HG02852 (cell line): ENCODE data around the gene TIAL1.
A peak's percentile ranks its signal among the peaks of the same experiment; 100 is the strongest.
"Not testable (repeated sequence)": the region's sequence is repeated elsewhere in the genome, so short reads cannot be mapped to it uniquely, and the experiment has no call there.

Experiments used
- ATAC-seq: cut with Tn5 transposase; IDR thresholded peaks from one replicate; pipeline ENCODE4 v1.9.1; 2021; ENCODE audit warnings: mild to moderate bottlenecking, moderate library complexity; ENCODE audit not compliant: unreplicated experiment

Gene TIAL1, protein sequence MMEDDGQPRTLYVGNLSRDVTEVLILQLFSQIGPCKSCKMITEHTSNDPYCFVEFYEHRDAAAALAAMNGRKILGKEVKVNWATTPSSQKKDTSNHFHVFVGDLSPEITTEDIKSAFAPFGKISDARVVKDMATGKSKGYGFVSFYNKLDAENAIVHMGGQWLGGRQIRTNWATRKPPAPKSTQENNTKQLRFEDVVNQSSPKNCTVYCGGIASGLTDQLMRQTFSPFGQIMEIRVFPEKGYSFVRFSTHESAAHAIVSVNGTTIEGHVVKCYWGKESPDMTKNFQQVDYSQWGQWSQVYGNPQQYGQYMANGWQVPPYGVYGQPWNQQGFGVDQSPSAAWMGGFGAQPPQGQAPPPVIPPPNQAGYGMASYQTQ

DNA sequence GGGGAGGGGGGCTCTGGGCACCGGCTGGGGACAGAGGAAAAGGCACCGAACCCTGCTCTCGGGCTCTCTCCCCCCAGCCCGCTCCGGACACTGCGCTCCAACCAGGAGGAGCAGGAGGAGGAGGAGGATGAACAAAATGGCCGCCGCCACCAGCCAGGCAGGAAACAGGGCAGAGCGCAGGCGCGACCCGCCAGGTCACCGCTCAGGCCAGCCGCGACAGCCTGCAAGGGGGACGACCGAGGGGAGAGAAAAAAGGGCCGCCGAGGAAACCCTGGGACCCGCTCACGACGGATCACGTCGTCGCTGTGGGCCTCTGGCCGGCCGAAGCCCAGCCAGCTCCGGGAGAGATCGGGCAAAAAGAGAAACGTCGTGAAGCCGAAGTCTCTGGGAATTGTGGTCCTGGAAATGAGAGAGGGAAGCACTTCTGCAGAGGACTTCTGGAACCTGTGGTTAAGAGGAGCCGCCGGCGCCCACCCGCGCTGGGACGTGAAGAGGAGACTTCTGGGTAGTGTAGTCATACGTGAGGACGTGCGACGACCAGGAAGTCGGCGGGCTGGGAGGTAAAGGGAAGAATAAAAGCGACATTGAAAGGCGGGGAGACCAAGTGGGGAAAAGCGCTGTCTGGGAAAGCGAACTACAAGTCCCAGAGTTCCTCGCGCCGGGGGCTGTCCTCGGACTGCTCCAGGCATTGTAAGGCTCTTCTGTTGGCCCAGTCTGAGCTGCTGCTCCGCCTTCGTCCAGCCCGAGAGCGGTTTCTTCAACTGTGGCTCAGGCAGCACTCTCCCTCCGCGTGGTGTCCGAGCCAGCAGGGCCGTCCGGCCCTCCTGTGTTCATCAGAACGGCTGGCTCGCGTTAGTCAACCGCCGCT, at the start of gene TIAL1:
TSS of gene TIAL1 (minus strand) at position 428 of the 868 bp plus-strand sequence. CDS start 499 bp downstream, outside the sequence.
- ATAC-seq: peak; percentile 83

- ATAC-seq: no peak
Observed at GRCh38 chr10:119644994-119645393, 48.2 kb upstream of the TIAL1 start.

DNA sequence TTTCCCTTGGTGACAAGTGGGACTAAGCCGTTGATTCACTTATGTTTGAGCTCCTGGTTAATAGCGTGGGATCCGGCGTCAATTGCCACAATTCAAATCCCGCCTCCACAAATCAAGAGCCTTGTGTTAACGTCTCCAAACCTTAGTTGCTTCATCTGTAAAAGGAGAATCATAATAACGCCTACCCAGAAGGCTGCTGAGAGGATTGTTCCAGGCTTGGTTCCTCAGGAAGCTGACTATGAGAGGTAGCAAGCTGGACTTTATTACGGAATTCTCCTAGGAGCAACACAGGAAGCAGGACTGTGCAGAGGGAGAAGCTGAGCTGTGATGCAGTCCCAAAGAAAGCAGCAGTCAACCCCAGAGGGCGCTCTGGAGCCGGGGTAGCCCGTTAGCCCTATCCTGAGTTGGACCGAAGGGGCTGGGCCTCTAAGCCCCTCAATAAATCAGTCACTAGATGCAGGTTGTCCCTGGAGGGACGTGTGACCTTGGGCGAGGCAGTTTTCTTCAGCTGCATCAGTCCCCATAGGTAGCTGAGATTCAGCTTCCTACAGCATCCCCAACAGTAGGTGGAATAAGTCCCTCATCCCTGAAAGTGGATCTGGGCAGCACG, 47.5 kb upstream of the TIAL1 start:
- ATAC-seq: no peak

DNA sequence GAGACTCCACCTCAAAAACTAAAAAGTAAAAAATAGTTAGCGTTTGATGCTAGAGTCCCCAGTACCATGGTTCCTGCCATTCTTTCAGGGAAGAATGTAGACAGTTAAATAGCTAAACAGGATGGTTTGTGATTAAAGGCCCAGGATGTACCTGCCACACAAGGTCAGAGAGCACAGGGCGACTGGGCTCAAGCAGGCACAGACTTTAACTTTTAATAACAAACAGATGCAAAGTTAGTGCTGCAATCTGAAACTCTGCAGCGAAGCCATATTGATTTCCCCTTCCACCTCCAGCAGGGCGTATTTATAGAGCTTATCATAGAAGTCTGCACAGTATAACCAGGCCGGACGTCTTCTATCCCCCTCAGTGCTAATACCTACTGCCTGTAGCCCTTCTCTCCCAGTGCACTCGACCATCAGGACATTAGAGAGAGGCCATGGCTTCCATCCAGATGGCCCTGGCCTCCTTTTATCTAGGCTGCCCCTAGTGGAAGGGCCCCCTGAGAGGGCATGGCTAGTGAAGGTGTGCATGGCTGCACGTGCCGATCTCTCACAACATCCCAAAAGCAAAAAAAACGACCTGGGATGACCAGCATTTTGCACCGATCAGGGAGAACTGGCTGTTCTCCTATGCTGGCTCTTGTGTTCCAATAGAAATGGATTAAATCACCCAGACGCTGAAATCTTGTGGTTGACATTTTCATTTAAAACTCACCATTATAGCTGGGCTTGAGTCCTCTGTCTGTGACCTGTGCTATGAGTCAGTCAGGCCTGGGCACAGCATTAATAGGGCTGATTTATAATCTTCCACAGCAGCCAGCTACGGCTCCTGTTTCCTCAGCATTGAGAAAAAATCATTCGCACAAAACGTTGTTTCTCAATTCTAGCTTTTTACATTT, 46.8 kb upstream of the TIAL1 start:
- no peak for ATAC-seq

- no peak for ATAC-seq
Observed at GRCh38 chr10:119642556-119643111, 45.9 kb upstream of the TIAL1 start.

GRCh38 chr10:119640875-119641526, 44.2 kb upstream of the TIAL1 start:
- ATAC-seq: no peak

DNA sequence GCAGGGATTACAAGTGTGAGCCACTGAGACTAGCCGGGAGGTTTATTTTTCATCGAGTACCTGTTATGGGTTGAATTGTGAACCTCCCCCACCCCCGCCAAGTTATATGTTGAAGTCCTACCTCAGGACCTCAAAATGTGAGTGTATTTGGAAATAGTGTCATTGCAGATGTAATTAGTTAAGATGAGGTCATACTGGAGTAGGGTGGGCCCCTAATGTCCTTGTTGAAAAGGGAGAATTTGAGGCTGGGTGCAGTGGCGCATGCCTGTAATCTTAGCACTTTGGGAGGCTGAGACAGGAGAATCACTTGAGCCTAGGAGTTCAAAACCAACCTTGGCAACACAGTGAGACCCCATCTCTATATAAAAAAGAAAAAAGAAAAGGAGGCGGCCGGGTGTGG, 43.6 kb upstream of the TIAL1 start:
- no peak for ATAC-seq

- no peak for ATAC-seq
Observed at GRCh38 chr10:119638982-119639381, 42.2 kb upstream of the TIAL1 start.

GRCh38 chr10:119637631-119638030, 40.9 kb upstream of the TIAL1 start:
- ATAC-seq: no peak

DNA sequence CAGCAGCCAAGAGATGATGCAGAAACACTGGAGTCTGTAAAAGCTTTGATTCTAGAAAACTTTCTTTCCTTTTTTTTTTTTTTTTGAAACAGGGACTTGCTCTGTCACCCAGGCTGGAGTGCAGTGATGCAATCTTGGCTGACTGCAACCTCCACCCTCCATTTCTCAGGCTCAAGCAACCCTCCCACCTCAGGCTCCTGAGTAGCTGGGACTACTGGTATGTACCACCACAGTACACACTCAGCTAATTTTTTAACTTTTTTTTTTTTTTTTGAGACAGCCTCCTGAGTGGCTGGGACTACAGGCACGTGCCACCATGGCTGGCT, 37.4 kb upstream of the TIAL1 start:
- ATAC-seq: no peak

- no peak for ATAC-seq
Observed at GRCh38 chr10:119633538-119634218, 36.9 kb upstream of the TIAL1 start.

DNA sequence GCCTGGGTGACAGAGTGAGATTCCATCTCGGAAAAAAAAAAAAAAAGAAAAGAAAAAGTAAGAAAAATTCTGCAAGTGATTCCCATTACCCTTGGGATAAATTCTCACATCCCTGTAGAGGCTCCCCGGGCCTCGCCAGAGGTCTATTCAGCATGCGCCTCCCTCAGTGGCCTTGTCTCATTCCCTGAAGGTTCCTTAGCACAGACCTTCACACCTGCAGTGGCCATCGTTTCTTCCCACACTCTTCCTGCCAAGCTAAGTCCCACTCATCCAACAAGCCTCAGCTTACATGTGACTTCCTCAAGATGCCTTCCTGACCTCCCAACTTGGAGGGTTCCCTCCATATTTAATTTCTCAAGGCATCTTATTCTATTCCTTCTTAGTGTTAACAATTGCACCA, 33.5 kb upstream of the TIAL1 start:
- no peak for ATAC-seq

GRCh38 chr10:119625570-119626280, 29.0 kb upstream of the TIAL1 start:
- ATAC-seq: no peak

GRCh38 chr10:119621078-119621384, 24.3 kb upstream of the TIAL1 start:
- no peak for ATAC-seq

DNA sequence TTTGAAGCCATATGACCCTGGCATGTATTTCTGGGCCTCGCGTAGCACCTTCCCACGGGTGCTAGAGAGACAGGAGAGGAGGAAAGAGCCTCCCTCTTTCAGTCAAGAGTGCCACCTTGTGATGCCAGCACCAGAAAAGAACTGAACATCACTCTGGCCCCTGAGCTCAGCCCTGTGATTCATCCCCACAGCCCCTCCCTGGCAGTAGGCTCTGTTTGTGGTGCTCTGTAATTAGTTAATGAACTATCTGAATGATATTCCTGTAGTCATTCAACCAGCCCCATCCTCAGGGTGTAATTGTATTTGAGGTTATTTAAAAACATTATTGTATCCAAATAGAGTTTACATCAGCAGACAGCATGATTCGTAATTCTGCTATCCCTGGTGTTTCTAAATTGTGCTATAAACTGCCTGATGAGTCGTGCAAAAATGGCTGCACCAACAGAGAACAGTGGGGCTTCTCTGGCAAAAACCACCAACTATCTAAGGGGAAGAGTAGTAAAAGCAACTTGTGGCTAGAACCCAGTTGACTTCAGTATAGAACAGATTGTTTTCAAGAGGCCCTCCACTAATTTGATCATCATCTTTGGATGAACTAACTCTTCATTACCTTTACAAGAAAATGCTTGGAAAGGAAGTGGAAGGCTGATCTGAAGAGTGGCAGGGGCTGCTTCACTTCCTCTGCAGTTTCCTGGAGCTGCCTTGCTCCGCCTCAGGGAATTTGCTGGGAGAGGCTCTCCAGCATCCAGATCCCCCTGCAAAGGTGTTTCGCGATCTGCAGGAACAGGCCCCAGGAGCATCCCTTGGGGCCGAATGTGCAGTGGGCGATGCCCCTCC, 23.7 kb upstream of the TIAL1 start:
- ATAC-seq: no peak

DNA sequence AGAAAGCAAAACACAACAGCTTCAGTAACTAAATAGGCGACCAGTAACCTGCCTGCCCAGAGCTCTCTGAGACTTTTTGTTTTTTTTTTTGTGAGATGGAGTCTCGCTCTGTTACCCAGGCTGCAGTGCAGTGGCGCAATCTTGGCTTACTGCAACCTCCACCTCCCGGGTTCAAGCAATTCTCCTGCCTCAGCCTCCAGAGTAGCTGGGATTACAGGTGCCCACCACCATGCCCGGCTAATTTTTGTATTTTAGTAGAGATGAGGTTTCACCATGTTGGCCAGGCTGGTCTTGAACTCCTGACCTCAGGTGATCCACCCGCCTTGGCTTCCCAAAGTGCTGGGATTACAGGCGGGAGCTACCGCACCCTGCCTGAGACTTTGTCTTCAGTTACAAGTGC, 23.0 kb upstream of the TIAL1 start:
- not testable (repeated sequence) for ATAC-seq

DNA sequence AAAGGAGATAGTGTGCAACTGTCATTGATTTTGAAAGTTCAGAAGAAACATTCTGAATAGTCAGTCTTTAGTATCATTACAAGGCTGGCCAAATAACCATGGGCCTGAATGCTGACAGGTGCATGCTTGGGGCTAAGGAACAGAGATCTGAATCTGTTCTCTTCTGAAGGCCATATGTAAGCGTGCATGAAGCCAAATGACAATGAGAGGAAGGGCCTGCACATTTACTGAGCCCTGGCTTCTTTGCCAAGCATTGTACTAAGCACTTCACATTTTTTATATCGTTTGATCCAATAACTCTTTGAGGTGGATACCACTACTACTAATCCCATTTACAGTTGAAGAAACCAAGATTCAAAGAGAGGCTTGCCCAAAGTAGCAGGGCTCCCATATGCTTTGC, 22.5 kb upstream of the TIAL1 start:
- ATAC-seq: no peak
